HepG2 (cell line): ENCODE measurements around the gene MT1M. TPM values are rescaled to one million over a fixed set of nuclear protein-coding genes. Genes with fewer than 3 reads are reported as not detected.

Experiments
- ATAD3A ChIP-seq: sonication (generic); formaldehyde crosslinking; IDR thresholded peaks from 2 replicates; pipeline ENCODE4 v1.4.0; 2020; ENCODE audit warnings: missing genetic modification reagents
- ATM ChIP-seq: fragments of 450-650 bp; IDR thresholded peaks from 2 replicates; pipeline ENCODE4 v1.7.1; 2017; ENCODE audit warnings: mild to moderate bottlenecking, borderline replicate concordance
- BCL6 ChIP-seq: IDR thresholded peaks from 2 replicates; pipeline ENCODE4 v1.6.1; 2016; ENCODE audit warnings: missing genetic modification reagents, missing compliant biosample characterization
- BRF2 ChIP-seq: sonication (generic); formaldehyde crosslinking; IDR thresholded peaks from 2 replicates; pipeline ENCODE4 v1.8.1; 2022; ENCODE audit warnings: mild to moderate bottlenecking, missing genetic modification reagents
- CREB3 ChIP-seq: sonication (generic); formaldehyde crosslinking; IDR thresholded peaks from 2 replicates; pipeline ENCODE4 v1.5.0; 2020; ENCODE audit warnings: missing genetic modification reagents
- ETV6 ChIP-seq: sonication (generic); formaldehyde crosslinking; conservative IDR thresholded peaks from 2 replicates; pipeline ENCODE4 v1.4.0; 2020; ENCODE audit warnings: missing genetic modification reagents
- KLF12 ChIP-seq: sonication (generic); formaldehyde crosslinking; IDR thresholded peaks from 2 replicates; pipeline ENCODE4 v1.4.0; 2020; ENCODE audit warnings: missing genetic modification reagents, borderline replicate concordance
- NFIC ChIP-seq: IDR thresholded peaks from 2 replicates; pipeline ENCODE4 v1.6.1; 2012; ENCODE audit warnings: mild to moderate bottlenecking, low read length, inconsistent platforms
- NRL ChIP-seq: sonication (generic); formaldehyde crosslinking; IDR thresholded peaks from 2 replicates; pipeline ENCODE4 v1.5.0; 2020; ENCODE audit warnings: missing genetic modification reagents, mild to moderate bottlenecking, moderate library complexity, borderline replicate concordance
- RARA ChIP-seq: IDR thresholded peaks from 2 replicates; pipeline ENCODE4 v1.6.1; 2016; ENCODE audit warnings: missing genetic modification reagents, missing compliant biosample characterization
- REPIN1 ChIP-seq: sonication (generic); formaldehyde crosslinking; IDR thresholded peaks from 2 replicates; pipeline ENCODE4 v1.8.0; 2022; ENCODE audit warnings: missing genetic modification reagents, low read depth, mild to moderate bottlenecking, borderline replicate concordance
- SNAPC5 ChIP-seq: sonication (generic); formaldehyde crosslinking; IDR thresholded peaks from 2 replicates; pipeline ENCODE4 v1.8.1; 2023; ENCODE audit warnings: mild to moderate bottlenecking, missing genetic modification reagents, borderline replicate concordance
- TARDBP ChIP-seq: sonication (generic); formaldehyde crosslinking; IDR thresholded peaks from 2 replicates; pipeline ENCODE4 v1.8.0; 2022; ENCODE audit warnings: mild to moderate bottlenecking, missing genetic modification reagents
- TP53 ChIP-seq: sonication (generic); formaldehyde crosslinking; conservative IDR thresholded peaks from 2 replicates; pipeline ENCODE4 v1.4.0; 2020; ENCODE audit warnings: missing genetic modification reagents
- USF2 ChIP-seq, 2 experiments: sonication (generic) in 1 of 2; formaldehyde crosslinking in 1 of 2; IDR thresholded peaks; 2 replicates each; pipeline versions ENCODE4 v1.5.1 to v1.6.1; 2011 to 2020; ENCODE audit warnings: borderline replicate concordance in 1 of 2, low read depth in 1 of 2, low read length in 1 of 2, mild to moderate bottlenecking in 1 of 2, missing genetic modification reagents in 1 of 2, moderate library complexity in 1 of 2
- ZNF280B ChIP-seq: sonication (generic); formaldehyde crosslinking; IDR thresholded peaks from 2 replicates; pipeline ENCODE4 v1.5.0; 2020; ENCODE audit warnings: missing genetic modification reagents, mild to moderate bottlenecking, borderline replicate concordance
- ZNF569 ChIP-seq: sonication (generic); formaldehyde crosslinking; IDR thresholded peaks from 2 replicates; pipeline ENCODE4 v1.5.0; 2020; ENCODE audit warnings: mild to moderate bottlenecking, missing genetic modification reagents, moderate library complexity, borderline replicate concordance
- ZNF572 ChIP-seq: sonication (generic); formaldehyde crosslinking; IDR thresholded peaks from 2 replicates; pipeline ENCODE4 v1.5.1; 2020; ENCODE audit warnings: mild to moderate bottlenecking, missing genetic modification reagents
- ZNF704 ChIP-seq: sonication (generic); formaldehyde crosslinking; IDR thresholded peaks from 2 replicates; pipeline ENCODE4 v1.8.1; 2023; ENCODE audit warnings: mild to moderate bottlenecking, inconsistent platforms, moderate library complexity, missing genetic modification reagents, borderline replicate concordance
- ZNF761 ChIP-seq: sonication (generic); formaldehyde crosslinking; conservative IDR thresholded peaks from 2 replicates; pipeline ENCODE4 v1.4.0; 2020; ENCODE audit warnings: mild to moderate bottlenecking, missing genetic modification reagents
- ZNF772 ChIP-seq: sonication (generic); formaldehyde crosslinking; IDR thresholded peaks from 2 replicates; pipeline ENCODE4 v1.5.0; 2020; ENCODE audit warnings: mild to moderate bottlenecking, missing genetic modification reagents
- ZNF83 ChIP-seq: sonication (generic); formaldehyde crosslinking; IDR thresholded peaks from 2 replicates; pipeline ENCODE4 v1.4.0; 2020; ENCODE audit warnings: missing genetic modification reagents, mild to moderate bottlenecking, borderline replicate concordance
- polyA plus RNA-seq, 8 experiments: library from polyadenylated mRNA; depleted of rRNA in 3 of 8; stranded (reverse) in 7 of 8; unstranded in 1 of 8; fragments of >200 nt; fragmentation: Illumina TruSeq in 4 of 8; extraction: Trizol in 4 of 8; gene quantifications; 2 replicates each; pipeline versions ENCODE4 v1.2.1 to v1.2.3, GENCODE V29; 2011 to 2016; ENCODE audit warnings: low read depth in 4 of 8, missing spikeins in 1 of 8, mixed read lengths in 1 of 8; ENCODE audit not compliant: insufficient read depth in 1 of 8
- total RNA-seq, 5 experiments: library from RNA; depleted of rRNA; stranded (reverse); fragments of >200 nt; fragmentation: Illumina TruSeq; extraction: Trizol; gene quantifications; 2 replicates each; pipeline ENCODE4 v1.2.3, GENCODE V29; 2016; ENCODE audit warnings: low read depth in 1 of 5

Gene MT1M
- total and polyA plus RNA-seq, 2 of the 13 experiments (the other 11 are each of a cell fraction or from before 2014, with no cell fraction given), result 4.6 TPM; not detected in 1

GRCh38 chr16:56607109-56607618 is 25.3 kb upstream of the MT1M start (continued):
- TF ChIP-seq CREB3, result 0 out of 2 replicates have a peak, but pooled peaks have one; percentile 69
- TF ChIP-seq ZNF83 (CRISPR knock-in tag), result no peak
- peak; percentile 91 for TF ChIP-seq RARA (CRISPR knock-in tag)
- TF ChIP-seq ZNF569 (CRISPR knock-in tag), result 0 out of 2 replicates have a peak, but pooled peaks have one; percentile 37
- TF ChIP-seq NRL (CRISPR knock-in tag), result peak; percentile 90
- TF ChIP-seq NFIC, result peak; percentile 66; the same call in 1 of the 2 replicates
- TF ChIP-seq TP53 (CRISPR knock-in tag), result peak; percentile 55; the same call in 1 of the 2 replicates
- TF ChIP-seq ZNF280B (CRISPR knock-in tag), result peak; percentile 87; the same call in 1 of the 2 replicates
- TF ChIP-seq ATAD3A (CRISPR knock-in tag), result no peak
- TF ChIP-seq ATM, result no peak
- TF ChIP-seq USF2 (IDR thresholded peaks at IDR 0.05; ENCODE audit: low read depth, low read length), result no peak
- TF ChIP-seq USF2 (CRISPR knock-in tag; IDR thresholded peaks at IDR 0.05; ENCODE audit: borderline replicate concordance), result no peak
- TF ChIP-seq KLF12 (CRISPR knock-in tag), result no peak
- 0 out of 2 replicates have a peak, but pooled peaks have one; percentile 32 for TF ChIP-seq ZNF704 (CRISPR knock-in tag)
- no peak; the same call in 1 of the 2 replicates for TF ChIP-seq SNAPC5
- peak; percentile 77; the same call in 1 of the 2 replicates for TF ChIP-seq ZNF772 (CRISPR knock-in tag)
- TF ChIP-seq BCL6 (CRISPR knock-in tag), result 0 out of 2 replicates have a peak, but pooled peaks have one; percentile 65
- TF ChIP-seq ZNF761, result no peak; the same call in 1 of the 2 replicates
- no peak for TF ChIP-seq BRF2 (CRISPR knock-in tag)
- no peak for TF ChIP-seq REPIN1
- 0 out of 2 replicates have a peak, but pooled peaks have one; percentile 45 for TF ChIP-seq ZNF572 (CRISPR knock-in tag)
- peak; percentile 89 for TF ChIP-seq ETV6 (CRISPR knock-in tag)
- TF ChIP-seq TARDBP (CRISPR knock-in tag), result peak; percentile 88
